ENCODE data around the gene DNAH1. TPM values are rescaled to one million over a fixed set of nuclear protein-coding genes. Genes with fewer than 3 reads are reported as not detected.

Gene DNAH1
- total and polyA plus RNA-seq, 7 donors = 1.2 to 8.6 (median 4.6) TPM

DNA sequence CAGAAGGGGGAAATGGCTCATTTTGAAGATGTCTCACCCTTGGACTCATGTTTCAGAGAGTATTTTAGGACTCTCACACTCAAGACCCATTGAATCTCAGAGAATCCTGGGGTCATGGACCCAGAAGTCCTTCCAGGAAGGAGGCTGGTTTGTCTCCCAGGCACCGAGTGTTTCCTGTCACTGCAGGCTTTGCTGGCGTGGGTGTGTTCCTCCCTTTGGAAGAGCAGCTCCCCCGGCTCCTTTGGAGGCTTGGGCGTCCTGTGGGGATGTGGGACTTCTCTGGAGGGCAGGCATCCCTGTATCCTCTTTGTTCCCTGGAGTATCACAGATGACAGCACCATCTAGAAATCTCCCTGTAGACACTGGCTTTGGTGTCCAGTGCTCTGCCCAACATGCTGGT, 40.0 kb downstream of the DNAH1 start:
- Histone ChIP-seq H3K27ac (no peak overlapping the region), H3K4me3 (no peak overlapping the region), H3K36me3 (peaks cover 0 to 46% (median 0%) of the 10 kb centered on the region in 4 donors), H3K9me3 (no peaks in the 10 kb centered on the region), H3K4me1 (no peaks in the 10 kb centered on the region), H3K27me3 (no peaks in the 10 kb centered on the region)
- TF ChIP-seq POLR2A (IDR thresholded peaks at IDR 0.05) (no peak), EP300 (IDR thresholded peaks at IDR 0.05) (no peak), POLR2AphosphoS5 (IDR thresholded peaks at IDR 0.05) (no peak)
- TF ChIP-seq, protein P1, sequence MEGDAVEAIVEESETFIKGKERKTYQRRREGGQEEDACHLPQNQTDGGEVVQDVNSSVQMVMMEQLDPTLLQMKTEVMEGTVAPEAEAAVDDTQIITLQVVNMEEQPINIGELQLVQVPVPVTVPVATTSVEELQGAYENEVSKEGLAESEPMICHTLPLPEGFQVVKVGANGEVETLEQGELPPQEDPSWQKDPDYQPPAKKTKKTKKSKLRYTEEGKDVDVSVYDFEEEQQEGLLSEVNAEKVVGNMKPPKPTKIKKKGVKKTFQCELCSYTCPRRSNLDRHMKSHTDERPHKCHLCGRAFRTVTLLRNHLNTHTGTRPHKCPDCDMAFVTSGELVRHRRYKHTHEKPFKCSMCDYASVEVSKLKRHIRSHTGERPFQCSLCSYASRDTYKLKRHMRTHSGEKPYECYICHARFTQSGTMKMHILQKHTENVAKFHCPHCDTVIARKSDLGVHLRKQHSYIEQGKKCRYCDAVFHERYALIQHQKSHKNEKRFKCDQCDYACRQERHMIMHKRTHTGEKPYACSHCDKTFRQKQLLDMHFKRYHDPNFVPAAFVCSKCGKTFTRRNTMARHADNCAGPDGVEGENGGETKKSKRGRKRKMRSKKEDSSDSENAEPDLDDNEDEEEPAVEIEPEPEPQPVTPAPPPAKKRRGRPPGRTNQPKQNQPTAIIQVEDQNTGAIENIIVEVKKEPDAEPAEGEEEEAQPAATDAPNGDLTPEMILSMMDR (IDR thresholded peaks at IDR 0.05) = no peak
- intact Hi-C loops (cut with DNase I) = no loop called here
- WGBS, 2 donors = 84 to 87% methylated on average over 4 of the region's 4 CpGs
- no peak for DNase-seq

DNA sequence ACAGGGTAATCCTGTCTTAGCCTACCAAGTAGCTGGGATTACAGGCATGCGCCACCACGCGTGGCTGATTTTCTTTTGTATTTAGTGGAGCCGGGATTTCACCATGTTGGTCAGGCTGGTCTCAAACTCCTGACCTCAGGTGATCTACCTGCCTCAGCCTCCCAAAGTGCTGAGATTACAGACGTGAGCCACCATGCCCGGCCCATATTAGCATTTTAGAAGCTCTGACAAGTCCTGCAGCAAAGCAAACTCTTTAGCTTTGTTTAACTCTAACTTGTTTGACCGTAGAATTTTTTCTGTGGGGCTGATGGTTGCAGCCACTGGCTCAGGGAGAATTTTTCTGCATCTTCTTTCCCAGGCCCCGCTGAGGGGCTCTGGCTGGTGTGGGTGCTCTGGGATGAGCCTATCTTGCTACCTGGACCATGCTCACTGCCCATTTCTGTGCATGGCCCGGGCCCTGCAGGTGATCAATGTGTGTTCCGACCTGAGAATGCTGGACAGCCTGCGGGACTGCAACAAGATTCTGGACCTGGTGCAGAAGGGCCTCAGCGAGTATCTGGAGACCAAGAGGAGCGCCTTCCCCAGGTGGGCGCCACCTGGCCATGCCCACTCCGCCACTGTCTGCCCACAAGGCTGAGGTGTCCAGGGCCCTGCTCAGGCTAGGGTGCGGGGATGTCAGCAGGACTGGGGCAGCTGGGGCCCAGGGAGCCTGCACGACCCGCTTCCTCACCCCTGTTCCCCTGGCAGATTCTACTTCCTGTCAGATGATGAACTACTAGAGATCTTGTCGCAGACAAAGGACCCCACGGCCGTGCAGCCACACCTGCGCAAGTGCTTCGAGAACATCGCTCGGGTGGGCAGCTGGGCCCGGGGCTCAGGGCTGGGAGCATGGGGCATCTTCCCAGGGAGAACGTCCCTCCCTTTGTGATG, 41.3 kb downstream of the DNAH1 start:
- Histone ChIP-seq H3K27me3 (no peaks in the 10 kb centered on the region), H3K27ac (no peak overlapping the region), H3K4me3 (no peak overlapping the region), H3K36me3 (peaks cover 0 to 38% (median 0%) of the 10 kb centered on the region in 4 donors), H3K9me3 (no peaks in the 10 kb centered on the region), H3K4me1 (no peaks in the 10 kb centered on the region)
- 91 to 96% methylated on average over 27 of the region's 27 CpGs for WGBS, 2 donors
- TF ChIP-seq EP300 (IDR thresholded peaks at IDR 0.05) = no peak
- no peak for TF ChIP-seq POLR2A (IDR thresholded peaks at IDR 0.05)
- TF ChIP-seq, protein P1 (IDR thresholded peaks at IDR 0.05) = no peak
- no peak for TF ChIP-seq POLR2AphosphoS5 (IDR thresholded peaks at IDR 0.05)
- intact Hi-C loops (cut with DNase I) = no loop called here
- DNase-seq = no peak

DNA sequence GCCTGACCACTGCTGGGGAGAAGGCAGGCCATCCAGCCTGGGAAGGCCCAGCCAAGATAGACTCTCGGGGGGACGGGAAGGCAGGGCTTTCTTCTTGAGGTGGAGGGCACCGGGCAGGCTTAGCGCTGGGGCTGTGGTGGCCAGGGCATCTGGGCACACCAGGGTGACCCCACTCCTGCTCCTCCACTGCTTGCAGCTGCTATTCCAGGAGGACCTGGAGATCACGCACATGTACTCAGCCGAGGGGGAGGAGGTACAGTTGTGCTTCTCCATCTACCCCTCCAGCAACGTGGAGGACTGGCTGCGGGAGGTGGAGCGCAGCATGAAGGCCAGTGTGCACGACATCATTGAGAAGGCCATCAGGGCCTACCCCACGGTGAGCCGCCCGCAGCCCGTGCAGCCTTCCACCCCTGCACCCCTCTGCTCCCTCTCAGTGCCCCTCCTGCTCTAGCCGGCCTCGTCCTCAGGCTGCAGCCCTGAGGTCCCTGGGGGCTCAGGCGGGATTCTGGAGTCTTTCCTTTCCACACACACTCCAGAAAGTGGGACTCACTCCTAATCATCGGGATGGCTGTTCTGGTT, 42.3 kb downstream of the DNAH1 start:
- Histone ChIP-seq H3K27me3 (no peaks in the 10 kb centered on the region), H3K27ac (no peak overlapping the region), H3K4me3 (no peak overlapping the region), H3K36me3 (peaks cover 0 to 34% (median 0%) of the 10 kb centered on the region in 4 donors), H3K4me1 (no peaks in the 10 kb centered on the region), H3K9me3 (no peaks in the 10 kb centered on the region)
- DNase-seq = no peak
- 95 to 96% methylated on average over 18 of the region's 18 CpGs for WGBS, 2 donors
- TF ChIP-seq POLR2A (IDR thresholded peaks at IDR 0.05) (no peak), EP300 (IDR thresholded peaks at IDR 0.05) (no peak), POLR2AphosphoS5 (IDR thresholded peaks at IDR 0.05) (no peak)
- TF ChIP-seq, protein P1 (IDR thresholded peaks at IDR 0.05) = no peak
- intact Hi-C loops (cut with DNase I) = no loop called here

DNA sequence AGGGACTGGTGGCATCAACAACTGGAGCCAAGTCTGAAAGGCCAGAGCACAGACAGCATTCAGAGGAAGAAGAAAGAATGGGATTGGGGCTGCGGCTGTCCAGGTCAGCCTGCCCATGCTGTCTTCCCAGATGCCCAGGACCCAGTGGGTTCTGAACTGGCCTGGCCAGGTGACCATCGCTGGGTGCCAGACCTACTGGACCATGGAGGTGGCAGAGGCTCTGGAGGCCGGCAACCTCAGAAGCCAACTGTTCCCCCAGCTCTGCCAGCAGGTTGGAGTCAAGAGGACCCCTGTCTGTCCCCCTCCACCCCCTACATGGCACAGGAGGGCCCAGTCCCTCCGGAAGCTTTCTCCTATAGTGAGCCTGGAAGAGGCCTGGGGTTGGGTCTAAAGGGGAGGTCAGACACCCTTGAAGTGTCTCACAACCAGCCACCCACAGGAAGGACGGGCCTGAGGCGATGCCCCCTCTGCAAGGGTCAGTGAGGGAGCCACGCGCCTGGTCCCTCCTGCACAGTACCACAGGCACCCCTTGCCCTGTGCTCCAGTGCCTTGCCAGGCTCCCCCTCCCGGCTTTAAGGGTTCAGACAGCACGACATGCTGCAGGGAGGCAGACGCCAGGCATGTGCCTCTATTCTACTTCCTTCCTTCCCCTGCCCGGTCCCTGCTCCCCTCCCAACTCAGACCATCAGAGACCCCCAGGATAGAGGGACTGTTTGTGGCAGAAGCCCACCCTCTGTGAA, 43.2 kb downstream of the DNAH1 start:
- DNase-seq = no peak
- Histone ChIP-seq H3K27ac (no peak overlapping the region), H3K4me1 (no peaks in the 10 kb centered on the region), H3K27me3 (no peaks in the 10 kb centered on the region), H3K9me3 (no peaks in the 10 kb centered on the region), H3K4me3 (no peak overlapping the region), H3K36me3 (peaks cover 0 to 30% (median 0%) of the 10 kb centered on the region in 4 donors)
- TF ChIP-seq POLR2A (IDR thresholded peaks at IDR 0.05) = no peak
- TF ChIP-seq, protein P1 (IDR thresholded peaks at IDR 0.05) = no peak
- no peak for TF ChIP-seq POLR2AphosphoS5 (IDR thresholded peaks at IDR 0.05)
- no peak for TF ChIP-seq EP300 (IDR thresholded peaks at IDR 0.05)
- WGBS, 2 donors = 94% methylated on average over 12 of the region's 12 CpGs
- intact Hi-C loops (cut with DNase I) = no loop called here
